GM12878 (cell line): ENCODE results near the gene CA5A. TPM values are rescaled to one million over a fixed set of nuclear protein-coding genes. Genes with fewer than 3 reads are reported as not detected.

ENCODE experiments used
- ATAC-seq: fragments of 200-7000 bp; cut with Tn5 transposase; 3 replicates; pipeline ENCODE4 v1.9.1; 2020; ENCODE audit warnings: mild to moderate bottlenecking, moderate library complexity
- BruUV-seq: library from RNA; stranded (reverse); fragments of 400-500 nt; replicated peaks from 2 replicates; lab custom pipeline; 2021; lab: Mats Ljungman, UMichigan
- CTCF ChIA-PET: fragments of 300-600 bp; sonication (Branson Sonifier 250); formaldehyde crosslinking; extraction: SDS; loops from one replicate; lab custom pipeline; 2021; ENCODE audit warnings: inconsistent platforms; lab: Yijun Ruan, JAX
- POLR2A ChIA-PET: fragments of 350-600 bp; formaldehyde crosslinking; extraction: SDS; loops from one replicate; lab custom pipeline; 2021; ENCODE audit warnings: inconsistent platforms; lab: Charles Lee
- RAD21 ChIA-PET: fragments of 300-600 bp; sonication (Branson Sonifier 250); formaldehyde crosslinking; loops from one replicate; lab custom pipeline; 2023; ENCODE audit warnings: antibody characterized with exemption; ENCODE audit not compliant: unreplicated experiment; lab: Charles Lee
- SMC1A ChIA-PET: fragments of 300-600 bp; sonication (Branson Sonifier 250); formaldehyde crosslinking; loops from one replicate; lab custom pipeline; 2023; ENCODE audit not compliant: unreplicated experiment, uncharacterized antibody; lab: Charles Lee
- DNase-seq: peaks from one replicate; pipeline ENCODE4 v3.0.0-alpha.2; 2011; ENCODE audit warnings: low read depth, low spot score
- FAIRE-seq: peaks from 3 replicates; lab custom pipeline; 2011; peaks lifted over from hg19 to GRCh38; lab: Jason Lieb, UNC
- H2AFZ ChIP-seq: 2 replicates; pipeline ENCODE4 v1.6.0; 2011; ENCODE audit warnings: low read depth, low read length, control low read depth; ENCODE audit not compliant: control insufficient read depth
- H3K27ac ChIP-seq: 2 replicates; pipeline ENCODE4 v1.5.1; 2011; ENCODE audit warnings: control low read depth; ENCODE audit not compliant: control insufficient read depth, insufficient read depth
- H3K27me3 ChIP-seq, 2 experiments: replicated peaks in 1 of 2; 2 replicates each; pipeline versions ENCODE4 v1.6.0 to v1.6.1; 2011; ENCODE audit warnings: low read length in 1 of 2; ENCODE audit not compliant: control insufficient read depth in 2 of 2, insufficient read depth in 2 of 2
- H3K36me3 ChIP-seq, 2 experiments: 2 replicates each; pipeline ENCODE4 v1.5.1; 2011; ENCODE audit warnings: low read length in 1 of 2; ENCODE audit not compliant: control insufficient read depth in 2 of 2, insufficient read depth in 2 of 2
- H3K4me1 ChIP-seq: 2 replicates; pipeline ENCODE4 v1.6.1; 2011; ENCODE audit warnings: mild to moderate bottlenecking, low read length, moderate library complexity, mixed read lengths; ENCODE audit not compliant: control insufficient read depth, insufficient read depth
- H3K4me2 ChIP-seq: 2 replicates; pipeline ENCODE4 v1.6.0; 2011; ENCODE audit warnings: control low read depth; ENCODE audit not compliant: control insufficient read depth, insufficient read depth
- H3K4me3 ChIP-seq: fragments of 200-600 bp; sonication (generic); 2 replicates; pipeline ENCODE4 v1.5.1; 2016
- H3K79me2 ChIP-seq: 2 replicates; pipeline ENCODE4 v1.6.0; 2011; ENCODE audit warnings: low read length; ENCODE audit not compliant: control insufficient read depth, insufficient read depth
- H3K9ac ChIP-seq: 2 replicates; pipeline ENCODE4 v1.8.0; 2011; ENCODE audit warnings: low read length, control low read depth, mixed read lengths; ENCODE audit not compliant: control insufficient read depth, insufficient read depth
- H3K9me3 ChIP-seq: replicated peaks from 3 replicates; pipeline ENCODE4 v1.5.1; 2011; ENCODE audit warnings: mild to moderate bottlenecking, low read length; ENCODE audit not compliant: control insufficient read depth, insufficient read depth
- H4K20me1 ChIP-seq: 2 replicates; pipeline ENCODE4 v1.6.0; 2011; ENCODE audit not compliant: control insufficient read depth, insufficient read depth
- ASH2L ChIP-seq: fragments of 300-600, 200-600 bp; sonication (generic); IDR thresholded peaks from 2 replicates; pipeline ENCODE4 v1.6.1; 2017; ENCODE audit warnings: low read depth, mild to moderate bottlenecking, borderline replicate concordance
- BACH1 ChIP-seq: fragments of 450-650 bp; IDR thresholded peaks from 2 replicates; pipeline ENCODE4 v1.6.1; 2017; ENCODE audit warnings: mild to moderate bottlenecking, borderline replicate concordance
- CBFB ChIP-seq: IDR thresholded peaks from 2 replicates; pipeline ENCODE4 v1.6.1; 2016; ENCODE audit warnings: antibody characterized with exemption, low read depth
- CBX5 ChIP-seq: sonication (generic); IDR thresholded peaks from 2 replicates; pipeline ENCODE4 v1.6.1; 2016; ENCODE audit warnings: low read depth, moderate library complexity, mild to moderate bottlenecking, inconsistent platforms
- CEBPB ChIP-seq, 2 experiments: fragments of 150-350 bp in 1 of 2; IDR thresholded peaks; 2 replicates each; pipeline ENCODE4 v1.6.1; 2012 to 2014; ENCODE audit warnings: low read depth in 2 of 2, low read length in 2 of 2, borderline replicate concordance in 1 of 2, inconsistent platforms in 1 of 2
- CREB1 ChIP-seq: IDR thresholded peaks from 2 replicates; pipeline ENCODE4 v1.6.1; 2012; ENCODE audit warnings: low read depth, mild to moderate bottlenecking, inconsistent platforms
- DPF2 ChIP-seq: fragments of 450-650 bp; IDR thresholded peaks from 2 replicates; pipeline ENCODE4 v1.6.1; 2017; ENCODE audit warnings: mild to moderate bottlenecking
- HDAC6 ChIP-seq: fragments of 200-600 bp; sonication (generic); IDR thresholded peaks from one replicate; pipeline ENCODE4 v1.8.0; 2017; ENCODE audit warnings: antibody characterized with exemption; ENCODE audit not compliant: unreplicated experiment
- HSF1 ChIP-seq: fragments of 150-350 bp; IDR thresholded peaks from 2 replicates; pipeline ENCODE4 v1.6.1; 2014; ENCODE audit warnings: mild to moderate bottlenecking, low read depth, low read length
- IKZF1 ChIP-seq: fragments of 450-650 bp; conservative IDR thresholded peaks from 2 replicates; pipeline ENCODE4 v1.6.1; 2017; ENCODE audit warnings: antibody characterized with exemption, mild to moderate bottlenecking
- JUND ChIP-seq: IDR thresholded peaks from 2 replicates; pipeline ENCODE4 v1.6.1; 2012; ENCODE audit warnings: low read depth, mild to moderate bottlenecking, low read length, improper control_type of control experiment, moderate library complexity
- KLF5 ChIP-seq: fragments of 450-650 bp; IDR thresholded peaks from 2 replicates; pipeline ENCODE4 v1.6.1; 2014; ENCODE audit warnings: mild to moderate bottlenecking; ENCODE audit not compliant: partially characterized antibody
- NBN ChIP-seq: fragments of 450-650 bp; IDR thresholded peaks from 2 replicates; pipeline ENCODE4 v1.6.1; 2016
- NFYA ChIP-seq: IDR thresholded peaks from 2 replicates; pipeline ENCODE4 v1.6.1; 2011; ENCODE audit warnings: low read depth, mild to moderate bottlenecking, low read length, improper control_type of control experiment, borderline replicate concordance
- PAX5 ChIP-seq: IDR thresholded peaks from 2 replicates; pipeline ENCODE4 v1.6.1; 2011; ENCODE audit warnings: low read depth, low read length, borderline replicate concordance
- POLR2AphosphoS5 ChIP-seq: IDR thresholded peaks from 2 replicates; pipeline ENCODE4 v1.6.1; 2011; ENCODE audit warnings: mild to moderate bottlenecking, low read length, inconsistent platforms
- RUNX3 ChIP-seq: IDR thresholded peaks from 2 replicates; pipeline ENCODE4 v1.6.1; 2012; ENCODE audit warnings: low read length, inconsistent platforms
- SIN3A ChIP-seq: IDR thresholded peaks from 2 replicates; pipeline ENCODE4 v1.6.1; 2012; ENCODE audit warnings: low read depth, low read length, improper control_type of control experiment
- USF2 ChIP-seq: IDR thresholded peaks from 2 replicates; pipeline ENCODE4 v1.6.1; 2011; ENCODE audit warnings: low read depth, low read length, improper control_type of control experiment, borderline replicate concordance
- ZNF207 ChIP-seq: fragments of 450-650 bp; IDR thresholded peaks from 2 replicates; pipeline ENCODE4 v1.6.1; 2014; ENCODE audit warnings: antibody characterized with exemption, mild to moderate bottlenecking, borderline replicate concordance
- WGBS: methylation state at CpG from one replicate; pipeline ENCODE4 v1.1.6; 2016; ENCODE audit warnings: low lambda C conversion rate; ENCODE audit not compliant: insufficient replicate concordance, insufficient coverage; ENCODE audit errors: missing lambda C conversion rate; 5-methylcytosine and 5-hydroxymethylcytosine counted together
- in situ Hi-C: fragments of 300-500 bp; cut with MboI; formaldehyde crosslinking; loops from 9 replicates; pipeline ENCODE4 v1.14.3; 2018; ENCODE audit warnings: mixed read lengths
- intact Hi-C: fragments of 100-400 bp; cut with micrococcal nuclease; formaldehyde crosslinking; loops from one replicate; pipeline ENCODE4 v1.14.2; 2022; ENCODE audit not compliant: unreplicated experiment
- polyA plus RNA-seq, 11 experiments: library from polyadenylated mRNA; depleted of rRNA in 4 of 11; unstranded in 6 of 11; stranded (reverse) in 5 of 11; fragments of >200 nt; fragmentation: Nextera tagmentation in 4 of 11; fragmentation: Illumina TruSeq in 1 of 11; extraction: Ambion mirVana in 4 of 11; extraction: Trizol in 1 of 11; gene quantifications; 1 replicate in 1 of 11; 2 replicates in 10 of 11; pipeline versions ENCODE4 v1.2.1 to v1.2.3, GENCODE V29; 2011 to 2016; ENCODE audit warnings: inconsistent platforms in 2 of 11, missing spikeins in 2 of 11, low read depth in 1 of 11
- total RNA-seq, 4 experiments: library from RNA; depleted of rRNA in 3 of 4; stranded (reverse); fragments of >200 nt in 3 of 4; fragmentation: Illumina TruSeq in 1 of 4; extraction: Trizol in 1 of 4; gene quantifications; 2 replicates each; pipeline versions ENCODE4 v1.2.1 to v1.2.3, GENCODE V29; 2013 to 2021

Gene CA5A
- total and polyA plus RNA-seq, 10 of the 15 experiments (the other 5 are each of a cell fraction or from before 2014, with no cell fraction given), result not detected

DNA sequence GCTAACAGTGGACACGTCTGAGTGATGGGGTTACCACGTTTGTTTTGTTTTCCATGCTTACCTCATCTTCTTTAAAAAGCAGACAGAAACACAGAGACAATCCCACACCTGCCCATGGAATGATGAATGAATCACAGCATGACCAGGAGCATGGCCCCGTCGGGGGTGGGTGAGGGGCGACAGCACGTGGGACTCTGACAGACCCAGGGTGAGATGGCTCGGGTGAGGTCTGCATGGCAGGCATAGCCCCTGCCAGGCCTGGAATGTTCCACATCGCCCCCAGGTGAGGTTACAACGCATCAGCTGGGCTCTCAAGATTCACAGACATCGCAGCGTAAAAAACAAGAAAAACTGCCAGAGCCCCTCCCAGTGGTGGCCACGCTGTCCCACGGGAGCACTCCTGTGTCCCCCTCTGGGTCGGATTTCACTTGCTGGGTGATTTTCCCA is 85.2 kb downstream of the CA5A start:
- no peak for DNase-seq
- Histone ChIP-seq H3K27ac (no peak overlapping the region), H3K4me3 (no peak overlapping the region)
- TSS peak; percentile 33 for BruUV-seq
- no peak for TF ChIP-seq CBX5
- no peak for TF ChIP-seq ASH2L
- no peak for TF ChIP-seq IKZF1
- TF ChIP-seq CBFB, result no peak
- TF ChIP-seq CREB1, result no peak
- TF ChIP-seq KLF5, result no peak
- TF ChIP-seq USF2, result no peak
- TF ChIP-seq SIN3A, result no peak
- no peak for TF ChIP-seq NFYA
- no peak for TF ChIP-seq BACH1
- TF ChIP-seq JUND, result no peak
- TF ChIP-seq PAX5, result no peak
- no peak for TF ChIP-seq ZNF207
- no peak for TF ChIP-seq CEBPB (IDR thresholded peaks at IDR 0.05; ENCODE audit: borderline replicate concordance in 1 of 2, low read depth in 2 of 2, low read length in 2 of 2)
- no peak for TF ChIP-seq DPF2
- TF ChIP-seq POLR2AphosphoS5, result no peak
- no peak for TF ChIP-seq HSF1
- no peak for TF ChIP-seq HDAC6
- no peak for TF ChIP-seq RUNX3
- no peak for TF ChIP-seq NBN
- TF ChIP-seq, all 136 proteins: peak for 0
- Histone ChIP-seq H3K4me1 (peaks cover 26% of the 10 kb centered on the region), H3K9ac (no peak overlapping the region), H3K4me2 (no peak overlapping the region), H4K20me1 (no peaks in the 10 kb centered on the region; the same call in 1 of the 2 replicates), H3K79me2 (peaks cover 40% of the 10 kb centered on the region), H3K36me3 (peaks cover 21 to 59% of the 10 kb centered on the region in 2 experiments), H3K27me3 (no peaks in the 10 kb centered on the region), H3K9me3 (no peaks in the 10 kb centered on the region), H2AFZ (no peak overlapping the region)
- in situ Hi-C loops (loop anchor here (5.0 kb wide), 1 partner anchor 74 kb away; no protein-coding TSS in a partner anchor), intact Hi-C loops (loop anchor here (5.0 kb wide), 2 partner anchors 39 to 74 kb away; no protein-coding TSS in a partner anchor)
- ChIA-PET SMC1A (interaction anchor here (3.2 to 7.4 kb wide), 2 partner anchors 18 to 71 kb away, joined by 63 to 122 read pairs; partner anchors contain the start of gene SLC7A5), POLR2A (interaction anchor here (0.9 kb wide), 2 partner anchors 15 to 72 kb away, joined by 3 read pairs; no protein-coding TSS in a partner anchor), RAD21 (interaction anchor here (1.7 to 5.5 kb wide), 3 partner anchors 19 to 100 kb away, joined by 4 to 102 read pairs (median 55); partner anchors contain the start of genes BANP and SLC7A5), CTCF (interaction anchor here (0.6 to 9.8 kb wide), 8 partner anchors 10 to 256 kb away, joined by 4 to 213 read pairs (median 12); partner anchors contain the start of genes BANP and SLC7A5)
- WGBS, result 74% methylated on average over 14 of the region's 14 CpGs
- ATAC-seq (no peak), FAIRE-seq (no peak)
